GM12878 (cell line): ENCODE data around the gene NXN. TPM values are rescaled to one million over a fixed set of nuclear protein-coding genes. Genes with fewer than 3 reads are reported as not detected.

ENCODE experiments used
- ATAC-seq: fragments of 200-7000 bp; cut with Tn5 transposase; 3 replicates; pipeline ENCODE4 v1.9.1; 2020; ENCODE audit warnings: mild to moderate bottlenecking, moderate library complexity
- BruUV-seq: library from RNA; stranded (reverse); fragments of 400-500 nt; replicated peaks from 2 replicates; lab custom pipeline; 2021; lab: Mats Ljungman, UMichigan
- CTCF ChIA-PET: fragments of 300-600 bp; sonication (Branson Sonifier 250); formaldehyde crosslinking; extraction: SDS; loops from one replicate; lab custom pipeline; 2021; ENCODE audit warnings: inconsistent platforms; lab: Yijun Ruan, JAX
- POLR2A ChIA-PET: fragments of 350-600 bp; formaldehyde crosslinking; extraction: SDS; loops from one replicate; lab custom pipeline; 2021; ENCODE audit warnings: inconsistent platforms; lab: Charles Lee
- RAD21 ChIA-PET: fragments of 300-600 bp; sonication (Branson Sonifier 250); formaldehyde crosslinking; loops from one replicate; lab custom pipeline; 2023; ENCODE audit warnings: antibody characterized with exemption; ENCODE audit not compliant: unreplicated experiment; lab: Charles Lee
- SMC1A ChIA-PET: fragments of 300-600 bp; sonication (Branson Sonifier 250); formaldehyde crosslinking; loops from one replicate; lab custom pipeline; 2023; ENCODE audit not compliant: unreplicated experiment, uncharacterized antibody; lab: Charles Lee
- DNase-seq: peaks from one replicate; pipeline ENCODE4 v3.0.0-alpha.2; 2011; ENCODE audit warnings: low read depth, low spot score
- FAIRE-seq: peaks from 3 replicates; lab custom pipeline; 2011; peaks lifted over from hg19 to GRCh38; lab: Jason Lieb, UNC
- H2AFZ ChIP-seq: 2 replicates; pipeline ENCODE4 v1.6.0; 2011; ENCODE audit warnings: low read depth, low read length, control low read depth; ENCODE audit not compliant: control insufficient read depth
- H3K27ac ChIP-seq: 2 replicates; pipeline ENCODE4 v1.5.1; 2011; ENCODE audit warnings: control low read depth; ENCODE audit not compliant: control insufficient read depth, insufficient read depth
- H3K27me3 ChIP-seq, 2 experiments: replicated peaks in 1 of 2; 2 replicates each; pipeline versions ENCODE4 v1.6.0 to v1.6.1; 2011; ENCODE audit warnings: low read length in 1 of 2; ENCODE audit not compliant: control insufficient read depth in 2 of 2, insufficient read depth in 2 of 2
- H3K36me3 ChIP-seq, 2 experiments: 2 replicates each; pipeline ENCODE4 v1.5.1; 2011; ENCODE audit warnings: low read length in 1 of 2; ENCODE audit not compliant: control insufficient read depth in 2 of 2, insufficient read depth in 2 of 2
- H3K4me1 ChIP-seq: 2 replicates; pipeline ENCODE4 v1.6.1; 2011; ENCODE audit warnings: mild to moderate bottlenecking, low read length, moderate library complexity, mixed read lengths; ENCODE audit not compliant: control insufficient read depth, insufficient read depth
- H3K4me2 ChIP-seq: 2 replicates; pipeline ENCODE4 v1.6.0; 2011; ENCODE audit warnings: control low read depth; ENCODE audit not compliant: control insufficient read depth, insufficient read depth
- H3K4me3 ChIP-seq: fragments of 200-600 bp; sonication (generic); 2 replicates; pipeline ENCODE4 v1.5.1; 2016
- H3K79me2 ChIP-seq: 2 replicates; pipeline ENCODE4 v1.6.0; 2011; ENCODE audit warnings: low read length; ENCODE audit not compliant: control insufficient read depth, insufficient read depth
- H3K9ac ChIP-seq: 2 replicates; pipeline ENCODE4 v1.8.0; 2011; ENCODE audit warnings: low read length, control low read depth, mixed read lengths; ENCODE audit not compliant: control insufficient read depth, insufficient read depth
- H3K9me3 ChIP-seq: replicated peaks from 3 replicates; pipeline ENCODE4 v1.5.1; 2011; ENCODE audit warnings: mild to moderate bottlenecking, low read length; ENCODE audit not compliant: control insufficient read depth, insufficient read depth
- H4K20me1 ChIP-seq: 2 replicates; pipeline ENCODE4 v1.6.0; 2011; ENCODE audit not compliant: control insufficient read depth, insufficient read depth
- ATF2 ChIP-seq: IDR thresholded peaks from 2 replicates; pipeline ENCODE4 v1.6.1; 2012; ENCODE audit warnings: low read length, inconsistent platforms
- FOXM1 ChIP-seq: IDR thresholded peaks from 2 replicates; pipeline ENCODE4 v1.6.1; 2012; ENCODE audit warnings: low read depth, mild to moderate bottlenecking, inconsistent platforms, low read length, moderate library complexity
- HDAC6 ChIP-seq: fragments of 200-600 bp; sonication (generic); IDR thresholded peaks from one replicate; pipeline ENCODE4 v1.8.0; 2017; ENCODE audit warnings: antibody characterized with exemption; ENCODE audit not compliant: unreplicated experiment
- IKZF2 ChIP-seq, 2 experiments: fragments of 450-650 bp; IDR thresholded peaks; 2 replicates each; pipeline ENCODE4 v1.6.1; 2017; ENCODE audit warnings: mild to moderate bottlenecking in 2 of 2, moderate library complexity in 2 of 2
- JUND ChIP-seq: IDR thresholded peaks from 2 replicates; pipeline ENCODE4 v1.6.1; 2012; ENCODE audit warnings: low read depth, mild to moderate bottlenecking, low read length, improper control_type of control experiment, moderate library complexity
- NBN ChIP-seq: fragments of 450-650 bp; IDR thresholded peaks from 2 replicates; pipeline ENCODE4 v1.6.1; 2016
- NKRF ChIP-seq: fragments of 450-650 bp; conservative IDR thresholded peaks from 2 replicates; pipeline ENCODE4 v1.6.1; 2017; ENCODE audit warnings: mild to moderate bottlenecking, moderate library complexity
- PML ChIP-seq: IDR thresholded peaks from 2 replicates; pipeline ENCODE4 v1.6.1; 2012; ENCODE audit warnings: low read length, inconsistent platforms
- SP1 ChIP-seq: IDR thresholded peaks from one replicate; pipeline ENCODE4 v1.6.1; 2011; ENCODE audit warnings: low read depth, low read length
- SREBF2 ChIP-seq: IDR thresholded peaks from 2 replicates; pipeline ENCODE4 v1.6.1; 2012; ENCODE audit warnings: mild to moderate bottlenecking, low read length
- TBL1XR1 ChIP-seq: IDR thresholded peaks from 2 replicates; pipeline ENCODE4 v1.6.1; 2012; ENCODE audit warnings: low read depth, low read length, improper control_type of control experiment
- TCF7 ChIP-seq: IDR thresholded peaks from 2 replicates; pipeline ENCODE4 v1.6.1; 2014; ENCODE audit warnings: antibody characterized with exemption, borderline replicate concordance
- WRNIP1 ChIP-seq: IDR thresholded peaks from 2 replicates; pipeline ENCODE4 v1.6.1; 2011; ENCODE audit warnings: low read depth, low read length, improper control_type of control experiment, borderline replicate concordance
- ZNF24 ChIP-seq: fragments of 450-650 bp; IDR thresholded peaks from 2 replicates; pipeline ENCODE4 v1.6.1; 2017; ENCODE audit warnings: antibody characterized with exemption, mild to moderate bottlenecking
- WGBS: methylation state at CpG from one replicate; pipeline ENCODE4 v1.1.6; 2016; ENCODE audit warnings: low lambda C conversion rate; ENCODE audit not compliant: insufficient replicate concordance, insufficient coverage; ENCODE audit errors: missing lambda C conversion rate; 5-methylcytosine and 5-hydroxymethylcytosine counted together
- in situ Hi-C: fragments of 300-500 bp; cut with MboI; formaldehyde crosslinking; loops from 9 replicates; pipeline ENCODE4 v1.14.3; 2018; ENCODE audit warnings: mixed read lengths
- intact Hi-C: fragments of 100-400 bp; cut with micrococcal nuclease; formaldehyde crosslinking; loops from one replicate; pipeline ENCODE4 v1.14.2; 2022; ENCODE audit not compliant: unreplicated experiment
- polyA plus RNA-seq, 11 experiments: library from polyadenylated mRNA; depleted of rRNA in 4 of 11; unstranded in 6 of 11; stranded (reverse) in 5 of 11; fragments of >200 nt; fragmentation: Nextera tagmentation in 4 of 11; fragmentation: Illumina TruSeq in 1 of 11; extraction: Ambion mirVana in 4 of 11; extraction: Trizol in 1 of 11; gene quantifications; 1 replicate in 1 of 11; 2 replicates in 10 of 11; pipeline versions ENCODE4 v1.2.1 to v1.2.3, GENCODE V29; 2011 to 2016; ENCODE audit warnings: inconsistent platforms in 2 of 11, missing spikeins in 2 of 11, low read depth in 1 of 11
- total RNA-seq, 4 experiments: library from RNA; depleted of rRNA in 3 of 4; stranded (reverse); fragments of >200 nt in 3 of 4; fragmentation: Illumina TruSeq in 1 of 4; extraction: Trizol in 1 of 4; gene quantifications; 2 replicates each; pipeline versions ENCODE4 v1.2.1 to v1.2.3, GENCODE V29; 2013 to 2021

Gene NXN
- total and polyA plus RNA-seq, 10 of the 15 experiments (the other 5 are each of a cell fraction or from before 2014, with no cell fraction given): 0.04 to 1.2 (median 0.30) TPM

DNA sequence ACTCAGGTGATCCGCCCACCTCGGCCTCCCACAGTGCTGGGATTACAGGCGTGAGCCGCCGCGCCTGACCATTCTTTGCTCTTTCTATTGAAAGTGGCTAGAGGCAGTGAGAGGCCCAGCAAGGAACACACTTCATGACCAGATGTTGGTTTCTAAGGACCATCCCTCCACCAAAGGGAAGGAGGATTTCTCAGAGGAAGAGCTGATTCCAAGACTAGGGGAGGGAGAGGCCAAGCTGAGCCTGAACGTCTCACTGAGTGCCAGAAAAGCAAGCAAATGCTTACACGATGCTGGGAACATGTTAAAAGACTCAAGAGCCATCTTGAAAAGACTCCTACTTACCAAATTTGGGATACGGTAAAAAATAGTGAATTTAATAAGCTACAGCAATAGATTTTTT is 118.2 kb downstream of the NXN start:
- Histone ChIP-seq H3K9ac (no peak overlapping the region), H3K4me3 (no peak overlapping the region), H3K36me3 (no peaks in the 10 kb centered on the region), H3K79me2 (no peaks in the 10 kb centered on the region), H3K27me3 (no peaks in the 10 kb centered on the region; a peak in 1 of 4 replicates), H2AFZ (no peak overlapping the region), H3K27ac (no peak overlapping the region), H4K20me1 (no peaks in the 10 kb centered on the region), H3K4me1 (no peaks in the 10 kb centered on the region), H3K9me3 (no peaks in the 10 kb centered on the region), H3K4me2 (no peak overlapping the region)
- ChIA-PET RAD21 (no interaction called here), POLR2A (no interaction called here), SMC1A (no interaction called here), CTCF (no interaction called here)
- FAIRE-seq (no peak), DNase-seq (no peak), ATAC-seq (no peak)
- in situ Hi-C loops (no loop called here), intact Hi-C loops (no loop called here)
- TF ChIP-seq ZNF24: no peak
- BruUV-seq: no TSS peak
- 45% methylated on average over 9 of the region's 9 CpGs for WGBS

DNA sequence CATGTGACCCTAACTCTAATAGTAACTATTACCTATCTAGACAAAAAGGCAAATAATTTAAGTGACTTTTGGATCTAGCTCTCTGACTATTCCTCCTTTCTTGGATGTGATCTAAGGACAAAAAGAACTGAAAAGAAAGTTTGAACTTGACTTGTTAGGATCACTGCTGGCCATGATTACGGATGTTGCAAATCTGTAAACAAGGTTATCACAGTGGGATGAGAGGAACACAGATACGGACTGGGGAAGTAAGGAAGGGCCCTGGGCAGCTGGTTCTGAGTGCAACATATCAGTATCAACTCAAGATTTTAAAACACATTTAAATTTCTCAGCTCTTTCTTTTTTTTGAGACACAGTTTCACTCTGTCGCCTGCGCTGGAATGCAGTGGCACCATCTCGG is 118.8 kb downstream of the NXN start:
- H4K20me1 ChIP-seq: no peaks in the 10 kb centered on the region
- no peak overlapping the region for H3K27ac ChIP-seq
- no peak overlapping the region for H2AFZ ChIP-seq
- intact Hi-C loops: no loop called here
- no peaks in the 10 kb centered on the region for H3K9me3 ChIP-seq
- WGBS: 59% methylated on average over 5 of the region's 5 CpGs
- no peaks in the 10 kb centered on the region for H3K4me1 ChIP-seq
- ChIA-PET CTCF (no interaction called here), SMC1A (no interaction called here), RAD21 (no interaction called here), POLR2A (no interaction called here)
- H3K36me3 ChIP-seq: no peaks in the 10 kb centered on the region
- no peaks in the 10 kb centered on the region for H3K79me2 ChIP-seq
- H3K9ac ChIP-seq: no peak overlapping the region
- no peak overlapping the region for H3K4me3 ChIP-seq
- no peak for DNase-seq
- in situ Hi-C loops: no loop called here
- no peaks in the 10 kb centered on the region; a peak in 1 of 4 replicates for H3K27me3 ChIP-seq
- FAIRE-seq: no peak
- no TSS peak for BruUV-seq
- H3K4me2 ChIP-seq: no peak overlapping the region
- no peak for ATAC-seq
- no peak for TF ChIP-seq SREBF2
- no peak for TF ChIP-seq SP1
- TF ChIP-seq ATF2: no peak
- no peak for TF ChIP-seq PML
- TF ChIP-seq IKZF2 (IDR thresholded peaks at IDR 0.05): no peak
- TF ChIP-seq FOXM1: no peak
- no peak for TF ChIP-seq NBN
- TF ChIP-seq TCF7: no peak
- TF ChIP-seq JUND: no peak
- TF ChIP-seq HDAC6: no peak
- no peak for TF ChIP-seq TBL1XR1
- TF ChIP-seq NKRF: no peak
- no peak for TF ChIP-seq WRNIP1
